GM18868 (cell line): ENCODE results near the gene RNF8.
"Not testable (repeated sequence)": the region's sequence is repeated elsewhere in the genome, so short reads cannot be mapped to it uniquely, and the experiment has no call there.

ENCODE experiments used
- ATAC-seq: cut with Tn5 transposase; IDR thresholded peaks from one replicate; pipeline ENCODE4 v1.9.1; 2021; ENCODE audit warnings: mild to moderate bottlenecking, moderate library complexity; ENCODE audit not compliant: unreplicated experiment

RNF8 gene

DNA sequence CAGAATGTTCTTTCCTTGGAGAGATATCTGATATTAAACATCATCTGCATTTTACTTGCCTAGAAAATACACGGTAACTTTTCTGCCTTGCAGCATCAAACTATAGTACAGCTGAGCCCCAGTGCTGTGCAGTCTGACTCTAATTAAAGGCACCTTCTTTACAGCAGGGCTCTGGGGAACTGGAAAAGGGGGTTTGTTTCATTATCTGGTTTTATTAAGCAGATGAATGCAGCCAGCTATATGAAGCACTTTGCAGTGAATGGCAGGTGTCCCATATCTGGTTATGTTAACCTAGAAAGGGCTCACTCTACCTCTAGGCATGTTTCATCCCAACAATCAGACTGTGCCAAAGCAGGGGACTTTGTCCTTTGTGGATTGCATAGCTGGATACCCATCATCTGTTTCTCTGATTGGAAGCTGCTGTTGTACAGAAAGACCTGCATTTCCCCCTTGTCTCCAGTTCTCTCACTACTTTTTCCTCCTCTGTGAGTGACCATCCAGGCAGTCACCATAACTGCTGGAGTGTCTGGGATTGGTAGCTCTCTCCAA, 39.7 kb downstream of the RNF8 start:
- no peak for ATAC-seq

DNA sequence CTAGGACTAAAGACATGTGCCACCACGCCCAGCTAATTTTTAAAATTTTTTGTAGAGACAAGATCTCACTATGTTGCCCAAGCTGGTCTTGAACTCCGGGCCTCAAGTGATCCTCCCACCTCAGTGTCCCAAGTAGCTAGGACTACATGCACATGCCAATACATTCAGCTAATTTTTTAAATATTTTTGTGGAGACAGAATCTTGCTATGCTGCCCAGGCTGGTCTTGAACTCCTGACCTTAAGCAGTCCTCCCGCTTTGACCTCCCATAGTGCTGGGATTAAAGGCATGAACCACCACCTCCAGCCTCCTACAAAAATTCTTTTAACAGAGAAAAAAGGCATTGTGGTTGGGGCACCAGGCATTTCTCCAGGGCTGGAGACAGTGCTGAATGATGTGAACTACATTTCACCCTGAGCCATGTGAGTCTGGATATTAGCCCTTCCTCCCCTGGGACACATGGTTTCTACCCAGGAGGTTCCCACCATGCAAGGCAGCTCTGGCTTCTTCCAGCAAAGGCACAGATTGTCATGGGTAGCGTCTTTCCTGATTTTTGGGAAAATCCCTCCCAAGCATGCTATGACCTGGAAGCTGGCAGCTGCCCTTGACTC, 42.9 kb downstream of the RNF8 start:
- ATAC-seq: no peak

DNA sequence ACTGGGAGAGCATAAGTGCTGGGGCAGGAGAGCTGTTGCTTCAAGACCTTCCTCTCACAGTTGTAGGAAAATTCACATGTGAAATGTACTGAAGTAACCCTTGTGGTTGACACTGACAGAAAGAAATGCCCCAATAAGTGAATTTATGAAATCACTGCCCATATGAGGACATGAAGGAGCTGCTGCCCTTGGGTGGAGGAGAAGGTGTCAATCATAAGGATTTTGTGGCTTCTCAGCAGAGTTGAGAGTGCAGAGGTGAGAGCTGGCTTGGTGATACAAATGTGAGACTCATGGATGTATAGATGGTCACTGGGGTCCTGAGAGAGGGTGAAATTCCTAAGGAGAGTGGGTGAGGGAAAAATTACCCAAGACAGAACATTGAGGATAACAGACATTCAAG, 45.3 kb downstream of the RNF8 start:
- no peak for ATAC-seq

DNA sequence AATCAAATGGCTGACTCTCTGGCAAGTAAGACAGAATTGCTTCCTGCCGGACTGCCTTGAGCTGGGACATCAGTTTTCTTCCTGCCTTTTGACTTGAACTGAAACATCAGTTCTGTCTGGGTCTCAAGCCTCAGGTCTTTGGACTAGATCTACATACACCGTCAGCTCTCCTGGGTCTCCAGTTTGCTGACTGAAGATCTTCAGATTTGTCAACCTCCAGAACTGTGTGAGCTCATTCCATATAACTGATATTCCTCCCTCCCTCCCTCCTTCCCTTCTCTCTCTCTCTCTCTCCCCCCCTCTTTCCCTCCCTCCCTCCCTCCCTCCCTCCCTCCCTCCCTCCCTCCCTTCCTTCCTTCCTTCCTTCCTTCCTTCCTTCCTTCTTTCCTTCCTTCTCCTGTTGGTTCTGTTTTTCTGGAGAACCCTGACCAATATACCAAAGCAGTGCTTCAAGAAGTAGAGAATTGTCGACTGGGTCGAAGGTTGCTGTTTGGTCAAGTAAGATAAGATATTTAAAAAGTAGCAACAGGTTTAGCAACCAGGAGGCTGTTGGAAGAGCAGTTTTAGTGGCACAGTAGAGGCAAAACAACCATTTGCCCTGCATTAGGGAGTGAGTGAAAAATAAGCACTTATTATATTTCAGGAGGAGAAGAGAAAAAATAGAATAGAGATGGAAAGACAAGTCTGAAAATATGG, 46.2 kb downstream of the RNF8 start:
- no peak for ATAC-seq

DNA sequence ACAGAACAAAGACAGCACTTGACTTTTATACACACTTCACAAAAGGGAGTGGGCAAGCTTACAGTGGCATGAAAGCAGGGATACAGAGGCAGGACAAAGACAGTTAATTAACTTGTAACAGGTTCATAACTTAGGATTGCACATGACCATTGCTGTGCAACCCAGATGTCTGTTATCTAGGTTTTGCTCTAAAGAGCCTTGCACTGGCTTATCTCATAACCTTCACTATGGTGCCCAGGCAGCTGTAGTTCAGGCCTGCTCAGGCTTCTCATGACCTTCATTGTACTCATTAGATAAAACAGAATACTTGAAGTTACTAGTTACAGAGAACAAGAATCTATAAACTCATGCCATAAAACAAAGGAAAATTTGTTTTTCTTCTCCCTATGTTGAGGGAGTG, 47.9 kb downstream of the RNF8 start:
- ATAC-seq: not testable (repeated sequence)

DNA sequence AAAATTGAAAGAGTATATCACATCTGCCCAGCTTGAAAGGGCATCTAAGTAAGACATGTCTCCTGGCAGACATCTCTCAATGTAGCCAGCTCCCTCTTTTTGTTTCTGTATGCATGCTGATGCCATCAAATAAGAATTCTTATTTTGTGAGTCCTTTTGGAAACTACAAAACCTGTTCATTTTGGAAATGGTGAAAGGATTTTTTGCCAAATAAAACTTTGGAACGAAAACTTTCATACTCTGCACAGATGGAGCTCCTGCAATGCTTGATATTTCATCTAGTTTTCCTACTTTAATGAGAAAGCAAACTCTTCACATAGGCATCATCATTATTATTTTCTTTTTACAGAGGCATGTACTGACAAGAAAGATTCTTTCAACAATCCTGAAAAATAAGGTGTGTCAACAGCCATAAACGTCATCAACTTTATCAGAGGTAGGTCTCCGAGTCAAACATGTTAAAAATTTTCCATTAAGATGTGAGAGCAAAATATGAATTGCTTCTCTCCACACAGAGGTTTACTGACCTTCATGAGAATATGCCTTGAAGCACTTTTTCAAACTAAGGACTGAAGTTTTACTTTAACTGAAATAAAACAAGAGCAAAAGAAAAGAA, 53.1 kb downstream of the RNF8 start:
- ATAC-seq: no peak

DNA sequence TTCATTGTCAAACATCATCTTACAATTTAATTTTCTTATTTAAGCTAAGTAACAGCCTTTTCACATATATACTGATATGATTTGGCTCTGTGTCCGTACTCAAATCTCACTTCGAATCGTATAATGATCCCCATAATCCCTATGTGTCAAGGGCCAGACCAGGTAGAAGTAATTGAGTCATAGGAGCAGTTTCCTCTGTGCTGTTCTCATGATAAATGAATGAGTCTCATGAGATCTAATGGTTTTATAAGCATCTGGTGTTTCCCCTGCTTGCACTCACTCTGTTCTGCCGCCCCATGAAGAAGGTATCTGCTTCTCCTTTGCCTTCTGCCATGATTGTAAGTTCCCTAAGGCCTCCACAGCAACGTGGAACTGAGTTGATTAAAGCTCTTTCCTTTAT, 54.2 kb downstream of the RNF8 start:
- no peak for ATAC-seq

DNA sequence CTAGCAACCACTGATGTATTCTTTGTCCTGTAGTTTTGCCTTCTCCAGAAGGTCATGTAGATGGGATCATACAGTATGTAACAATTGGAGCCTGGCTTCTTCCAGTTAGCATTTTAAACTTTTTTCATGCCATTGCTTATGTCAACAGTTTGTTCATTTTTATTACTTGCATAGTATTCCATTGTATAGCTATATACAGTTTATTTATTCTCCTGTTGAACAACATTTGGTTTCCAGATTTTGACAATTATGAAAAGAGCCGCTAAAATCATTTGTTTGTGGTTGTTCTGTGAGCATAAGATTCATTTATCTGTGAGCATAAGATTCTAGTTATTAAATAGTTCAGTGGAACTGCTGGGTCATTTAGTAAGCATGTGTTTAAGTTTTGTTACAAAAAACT, 55.7 kb downstream of the RNF8 start:
- ATAC-seq: no peak

DNA sequence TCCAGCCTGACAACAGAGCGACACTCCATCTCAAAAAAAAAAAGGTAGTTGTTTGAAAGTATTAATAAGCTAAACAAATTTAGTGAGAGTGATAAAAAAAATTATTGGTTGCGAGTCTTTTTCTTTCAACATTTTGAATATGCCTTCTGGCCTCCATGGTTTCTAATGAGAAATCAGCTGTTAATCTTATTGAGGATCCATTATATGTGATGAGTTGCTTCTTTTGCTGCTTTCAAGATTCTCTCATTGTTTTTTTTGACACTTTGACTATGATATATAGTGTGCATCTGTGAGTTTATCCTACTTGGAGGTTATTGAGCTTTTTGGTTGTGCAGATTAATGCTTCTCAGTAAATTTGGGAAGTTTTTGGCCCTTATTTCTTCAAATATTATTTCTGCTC, 63.6 kb downstream of the RNF8 start:
- ATAC-seq: no peak

DNA sequence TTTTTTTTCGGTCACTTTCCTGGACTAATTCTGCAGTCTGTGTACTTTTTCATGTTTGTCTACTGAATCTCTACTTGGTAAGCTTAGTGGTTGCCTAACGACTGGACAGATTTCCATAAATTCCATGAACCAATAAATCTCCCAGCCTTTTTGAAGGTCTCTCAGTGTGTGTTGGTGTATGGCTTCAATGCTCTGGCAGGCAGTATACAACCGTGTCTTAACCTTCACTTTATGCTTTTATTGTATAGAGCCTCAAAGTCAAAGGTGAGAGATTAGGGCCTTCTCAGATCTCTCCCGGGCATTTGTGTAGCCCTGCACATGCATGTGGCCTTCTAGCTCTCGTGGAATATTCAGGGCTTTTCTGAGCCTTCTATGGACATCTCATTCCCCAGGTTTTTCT, 64.9 kb downstream of the RNF8 start:
- no peak for ATAC-seq

DNA sequence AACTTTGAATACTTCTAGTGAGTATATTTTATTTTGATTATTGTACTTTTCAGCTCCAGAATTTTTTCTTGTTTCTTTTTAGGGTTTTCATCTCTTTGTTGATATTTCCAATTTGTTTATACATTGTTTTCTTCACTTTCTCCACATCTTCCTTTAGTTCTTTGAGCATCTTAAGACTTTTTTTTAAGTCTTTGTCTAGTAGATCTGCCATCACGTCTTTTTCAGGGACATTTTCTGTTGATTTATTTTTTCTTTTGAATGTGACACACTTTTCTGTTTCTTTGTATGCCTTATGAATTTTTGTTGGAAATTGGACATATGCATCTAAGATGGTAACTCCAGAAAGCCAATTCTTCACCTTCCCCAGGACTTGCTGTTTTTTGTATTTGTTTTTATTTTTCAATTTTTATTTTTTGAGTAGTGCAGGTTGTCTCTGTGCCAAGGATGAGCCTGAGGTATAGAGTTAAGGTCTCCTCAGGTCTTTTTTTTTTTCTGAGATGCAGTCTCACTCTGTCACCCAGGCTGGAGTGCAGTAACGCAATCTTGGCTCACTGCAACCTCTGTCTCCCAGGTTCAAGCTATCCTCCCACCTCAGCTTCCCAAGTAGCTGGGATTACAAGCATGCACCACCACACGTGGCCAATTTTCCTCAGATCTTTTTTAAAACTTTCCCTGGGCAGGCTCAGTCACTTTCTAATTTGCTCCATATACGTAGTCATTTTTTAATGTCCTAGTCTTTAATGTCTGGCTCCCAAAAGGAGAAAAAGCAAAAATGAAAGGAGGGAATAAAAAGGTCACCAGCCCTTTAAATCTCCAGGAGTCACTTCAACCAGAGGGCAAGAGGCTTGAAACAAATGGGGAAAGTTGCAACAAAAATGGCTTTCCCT, 72.5 kb downstream of the RNF8 start:
- no peak for ATAC-seq

DNA sequence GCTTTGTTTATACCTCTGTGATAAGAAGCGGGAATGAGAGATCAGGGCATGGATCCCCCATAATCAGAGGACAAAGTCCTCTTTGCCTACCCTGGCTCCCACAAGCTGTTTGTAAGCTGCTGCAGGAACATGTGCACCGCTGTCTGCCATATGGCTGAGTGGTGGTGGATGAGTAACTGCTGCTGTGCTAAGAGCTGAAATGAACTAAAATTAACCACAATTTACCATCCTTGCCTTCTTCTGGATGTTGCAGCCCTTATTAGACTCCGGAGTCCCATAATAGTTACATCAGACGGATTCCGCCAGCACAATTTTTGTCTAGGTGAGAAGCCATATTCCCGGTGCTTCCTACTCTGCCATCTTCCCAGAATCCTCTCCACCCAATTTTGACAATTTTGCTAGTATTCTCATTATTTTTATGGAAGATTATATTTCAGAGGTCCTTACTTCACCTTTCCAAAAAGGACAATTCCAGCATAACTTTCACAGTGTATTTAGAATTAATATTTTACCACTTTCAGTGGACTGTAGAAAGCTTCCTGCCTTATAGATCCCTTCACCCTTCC, 73.2 kb downstream of the RNF8 start:
- ATAC-seq: no peak

DNA sequence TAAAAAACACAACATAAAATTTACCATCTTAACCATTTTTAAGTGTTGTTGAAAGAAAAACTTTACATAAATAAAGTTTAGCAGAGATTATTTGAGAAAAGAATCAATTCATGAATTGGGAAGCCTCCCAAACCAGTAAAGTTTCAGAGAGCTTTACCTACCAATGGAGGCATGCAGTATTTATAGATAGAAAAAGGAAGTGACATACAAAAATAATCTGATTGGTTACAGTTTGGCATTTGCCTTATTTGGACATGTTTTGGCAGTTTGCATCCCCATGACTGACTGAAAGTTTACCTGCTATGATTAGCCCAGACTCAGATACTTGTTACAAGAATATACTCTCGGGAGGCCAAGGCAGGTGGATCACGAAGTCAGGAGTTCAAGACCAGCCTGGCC, 75.6 kb downstream of the RNF8 start:
- no peak for ATAC-seq

DNA sequence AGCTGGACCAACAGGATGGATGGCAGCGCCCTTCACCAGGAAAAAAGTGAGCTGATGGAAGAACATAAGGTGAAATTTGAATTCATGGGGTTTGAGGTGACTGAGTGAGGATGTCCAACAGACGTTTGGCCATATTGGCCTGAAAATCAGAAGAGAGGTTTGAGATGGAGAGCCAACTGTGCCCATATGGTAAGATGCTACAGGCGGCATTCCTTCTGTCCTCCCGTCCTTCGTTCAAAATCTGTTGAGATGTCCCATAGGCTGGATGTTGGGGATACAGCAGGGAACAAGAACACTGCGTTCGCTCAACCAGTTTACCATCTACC, 78.8 kb downstream of the RNF8 start:
- ATAC-seq: no peak

DNA sequence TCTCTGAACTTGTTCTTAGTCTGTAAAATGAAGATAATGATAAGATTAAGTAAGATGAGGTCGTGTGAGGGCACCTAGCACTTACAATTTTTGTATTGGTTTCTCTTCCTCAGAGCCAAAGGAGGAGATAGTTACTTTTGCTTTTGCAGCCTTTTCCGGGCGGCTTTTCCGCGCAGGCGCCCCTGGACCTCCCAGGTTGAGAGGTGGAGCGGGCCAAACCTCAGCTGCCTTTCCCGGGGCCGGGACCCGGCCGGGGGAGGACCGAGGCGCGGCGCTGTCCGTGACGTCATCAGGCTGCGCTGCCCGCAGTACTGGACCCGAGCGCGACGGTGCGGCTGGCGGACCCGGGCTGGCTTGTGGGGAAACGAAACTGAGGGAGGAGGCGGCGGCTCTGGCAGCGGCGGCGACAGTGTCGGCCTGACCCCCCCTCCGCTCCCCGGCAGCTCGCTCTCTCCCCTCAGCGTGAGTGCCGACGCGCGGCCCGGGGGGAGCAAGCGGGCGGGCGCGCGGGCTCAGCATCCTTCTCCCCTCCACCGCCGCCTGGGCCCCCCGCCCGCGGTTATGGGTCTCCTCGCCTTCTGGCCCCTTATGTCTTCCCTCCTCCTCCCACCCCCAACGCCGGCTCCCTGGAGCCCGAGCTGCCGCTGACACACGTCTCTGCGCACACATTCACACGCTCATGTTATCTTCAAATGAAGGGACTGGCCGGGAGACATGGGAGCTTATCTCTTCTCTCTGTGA, 79.3 kb downstream of the RNF8 start, which contains the start of gene CMTR1:
Gene CMTR1, plus strand, starts transcription at position 306 of the 741 bp plus-strand sequence. CDS start 2,409 bp downstream, outside the sequence.
- peak; percentile 77 for ATAC-seq

DNA sequence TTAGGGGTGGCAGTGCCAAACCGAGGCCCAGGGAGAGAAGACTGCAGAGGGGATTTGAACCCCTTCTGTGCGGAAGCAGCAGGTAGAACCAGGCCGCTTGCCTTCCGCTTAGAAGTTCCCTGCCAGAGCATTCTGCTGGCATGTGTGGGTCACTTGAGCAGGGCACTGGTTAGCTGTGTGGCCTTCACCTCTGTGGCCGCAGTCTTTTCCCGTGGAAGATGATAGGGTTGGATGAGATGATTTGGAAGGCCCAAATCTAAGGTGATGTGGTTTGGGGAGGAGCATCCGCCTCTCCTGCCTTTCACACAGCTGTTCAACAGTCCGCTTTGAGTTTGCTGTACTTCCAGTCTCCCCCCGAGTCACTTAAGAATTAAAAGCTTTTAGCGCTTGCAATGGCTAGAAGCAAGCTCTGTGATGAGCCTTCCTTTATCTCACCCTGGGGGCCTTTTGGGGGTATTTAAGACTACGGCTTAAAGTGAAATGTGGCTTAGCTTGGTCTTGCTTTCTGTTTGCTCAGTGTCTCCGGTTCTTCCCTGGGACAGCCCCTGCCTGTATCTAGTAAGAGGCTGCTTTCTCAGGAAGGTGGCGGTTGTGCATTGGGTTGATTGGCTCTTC, 80.0 kb downstream of the RNF8 start:
- peak; percentile 55 for ATAC-seq

DNA sequence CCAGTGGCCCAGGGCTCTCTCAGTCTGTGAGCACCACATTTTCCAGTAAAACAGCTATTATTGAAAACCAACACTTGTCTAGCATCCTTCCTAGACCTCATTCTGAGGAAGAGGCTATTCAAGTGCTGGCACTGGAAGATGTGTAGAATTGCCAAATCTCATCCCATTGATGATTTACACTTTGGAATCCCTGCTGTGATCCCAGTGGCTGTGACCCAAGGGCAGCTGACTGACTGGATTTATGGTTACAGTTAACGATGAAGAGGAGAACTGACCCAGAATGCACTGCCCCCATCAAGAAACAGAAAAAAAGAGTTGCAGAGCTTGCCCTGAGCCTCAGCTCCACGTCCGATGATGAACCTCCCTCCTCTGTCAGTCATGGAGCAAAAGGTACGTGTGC, 81.6 kb downstream of the RNF8 start:
- no peak for ATAC-seq

DNA sequence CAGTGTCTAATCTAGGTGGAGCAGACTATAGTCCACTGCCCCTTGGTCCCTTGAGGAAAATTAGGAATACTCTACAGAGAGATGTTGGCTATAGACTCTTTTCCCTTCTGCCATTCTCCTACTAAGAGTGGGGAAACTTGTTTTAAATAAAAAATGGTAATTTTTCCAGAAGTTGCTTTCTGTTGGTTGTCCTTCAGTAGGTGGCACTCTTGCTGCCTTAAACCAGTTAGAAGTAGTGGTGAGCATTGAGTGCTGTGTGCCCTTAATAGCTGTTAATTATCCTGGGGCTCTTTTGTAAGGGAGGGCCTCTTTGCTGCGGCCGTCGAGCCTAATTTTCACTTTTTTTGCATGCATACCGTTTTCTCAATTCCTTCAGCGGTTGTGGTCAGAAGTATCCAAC, 82.0 kb downstream of the RNF8 start:
- no peak for ATAC-seq

DNA sequence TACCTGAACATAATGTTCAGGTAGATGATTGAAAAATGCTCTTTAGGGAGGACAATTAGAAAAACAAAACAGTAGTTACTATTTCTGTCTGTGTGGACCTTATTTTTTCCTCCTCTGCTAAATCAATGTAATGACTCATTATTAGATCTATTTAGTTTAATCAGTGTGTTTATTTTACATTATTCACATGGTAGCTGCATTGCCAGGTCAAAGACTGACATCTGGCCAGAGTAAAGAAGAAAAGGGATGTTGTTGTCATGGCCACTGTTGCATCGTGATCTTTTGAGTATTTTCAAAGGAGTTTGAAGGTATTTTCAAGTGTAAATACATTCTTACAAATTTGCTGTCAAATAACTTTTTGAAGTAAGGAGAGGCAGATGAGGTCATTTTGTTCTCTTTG, 85.1 kb downstream of the RNF8 start:
- ATAC-seq: no peak

DNA sequence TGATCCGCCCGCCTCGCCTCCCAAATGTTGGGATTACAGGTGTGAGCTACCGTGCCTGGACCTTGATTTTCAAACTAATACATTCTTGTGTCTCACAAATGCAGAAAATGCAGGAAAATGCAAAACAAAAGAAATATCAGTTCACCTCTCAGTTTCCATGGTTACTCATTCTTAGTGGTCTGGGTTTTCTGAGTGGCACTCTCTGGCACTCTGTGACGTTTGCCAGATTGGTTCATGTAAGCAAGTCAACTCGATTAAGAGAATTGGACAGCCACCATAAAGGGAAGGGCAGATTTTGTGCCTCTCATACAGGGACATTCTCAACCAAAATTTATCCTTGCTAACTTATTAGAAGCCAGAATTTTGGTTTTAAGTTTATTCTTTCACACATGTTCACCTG, 87.9 kb downstream of the RNF8 start:
- no peak for ATAC-seq
